Stimulated activated CD4-positive, alpha-beta T cell treated with anti-CD3 and anti-CD28 coated beads, Interleukin-4, amount 100 ng/mL, for 48 hours (primary cell): Measurements from ENCODE around the gene TMEM51.

Source experiments
- DNase-seq, 2 donors: peaks; one replicate each; pipeline ENCODE4 v3.0.0-alpha.2; 2020; ENCODE audit warnings: low read depth in 2 of 2

Gene TMEM51

GRCh38 chr1:15196807-15197530, 43.4 kb downstream of the TMEM51 start:
- no peak for DNase-seq

DNA sequence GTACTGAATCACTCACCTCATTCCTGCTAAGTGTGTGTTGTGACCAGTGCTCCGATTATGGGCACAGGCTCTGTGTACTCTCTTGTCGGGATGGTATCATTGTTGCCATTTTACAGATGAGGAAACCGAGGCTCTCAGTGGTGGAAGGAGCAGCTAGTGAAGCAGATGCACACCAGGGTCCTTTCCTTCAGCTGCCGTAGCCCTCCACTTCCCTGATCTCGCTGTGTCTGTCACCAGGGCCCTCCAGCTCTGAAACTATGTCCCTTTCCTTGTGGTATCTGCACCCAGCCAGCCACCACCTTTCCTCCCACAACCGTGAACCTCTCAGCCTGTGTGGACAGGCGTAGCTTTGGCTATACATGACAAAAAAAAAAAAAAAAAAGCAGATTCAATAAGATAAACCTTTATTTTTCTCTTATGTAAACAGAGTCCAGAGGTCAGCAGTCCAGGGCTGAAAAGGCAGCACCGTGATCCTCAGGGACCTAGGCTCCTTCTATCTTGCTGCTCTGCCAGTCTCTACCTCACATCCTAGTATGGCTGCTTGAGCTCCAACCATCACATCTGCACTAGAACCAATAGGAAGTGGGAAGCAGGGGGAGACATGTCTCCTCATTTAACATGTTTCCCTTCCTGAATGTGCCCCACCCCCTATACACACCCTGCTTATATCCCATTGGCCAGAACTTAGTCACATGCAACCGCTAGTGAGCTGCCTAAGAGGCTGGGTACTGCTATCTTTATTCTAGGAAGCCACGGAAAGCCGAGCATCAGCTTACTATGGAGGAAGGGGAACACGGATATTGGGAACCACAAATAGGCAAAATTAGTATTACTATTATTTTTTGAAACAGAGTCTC, 44.3 kb downstream of the TMEM51 start:
- no peak for DNase-seq

DNA sequence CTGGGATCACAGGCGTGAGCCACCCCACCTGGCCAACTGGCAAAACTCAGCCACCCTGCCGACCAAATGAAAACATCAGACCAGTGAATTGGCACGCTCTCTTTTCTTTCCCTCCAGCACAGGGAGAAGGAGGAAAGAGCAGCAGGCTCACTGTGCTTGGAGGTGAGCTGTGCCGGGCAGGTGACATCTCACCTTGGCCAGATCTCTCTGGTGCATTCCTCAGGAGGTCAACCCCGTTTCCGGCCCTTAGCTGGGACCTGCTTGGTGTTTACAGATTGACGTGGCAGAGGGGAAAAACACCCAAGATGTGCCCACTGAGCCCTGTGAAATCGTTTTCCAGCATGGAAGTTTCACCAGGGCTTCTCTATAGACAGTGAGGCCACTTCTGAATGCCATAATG, 45.1 kb downstream of the TMEM51 start:
- DNase-seq, result no peak

DNA sequence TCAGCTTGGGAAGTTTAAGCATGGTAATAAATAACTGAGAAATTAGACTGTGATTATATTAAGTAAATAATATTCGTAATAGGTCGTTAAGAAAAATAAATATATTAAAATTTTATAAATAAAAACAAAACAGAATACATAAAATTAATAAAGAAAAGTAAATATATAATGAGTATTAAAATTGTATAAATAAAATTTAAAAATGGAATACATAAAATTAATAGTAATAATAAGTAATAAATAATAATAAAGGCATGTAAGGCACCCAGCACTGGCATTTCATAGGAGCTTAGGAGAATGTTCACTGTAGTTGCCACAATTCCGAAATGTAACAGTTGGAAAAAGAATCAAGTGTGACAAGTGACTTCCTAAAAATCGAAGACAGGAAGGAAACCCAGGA, 47.7 kb downstream of the TMEM51 start:
- DNase-seq, result no peak

DNA sequence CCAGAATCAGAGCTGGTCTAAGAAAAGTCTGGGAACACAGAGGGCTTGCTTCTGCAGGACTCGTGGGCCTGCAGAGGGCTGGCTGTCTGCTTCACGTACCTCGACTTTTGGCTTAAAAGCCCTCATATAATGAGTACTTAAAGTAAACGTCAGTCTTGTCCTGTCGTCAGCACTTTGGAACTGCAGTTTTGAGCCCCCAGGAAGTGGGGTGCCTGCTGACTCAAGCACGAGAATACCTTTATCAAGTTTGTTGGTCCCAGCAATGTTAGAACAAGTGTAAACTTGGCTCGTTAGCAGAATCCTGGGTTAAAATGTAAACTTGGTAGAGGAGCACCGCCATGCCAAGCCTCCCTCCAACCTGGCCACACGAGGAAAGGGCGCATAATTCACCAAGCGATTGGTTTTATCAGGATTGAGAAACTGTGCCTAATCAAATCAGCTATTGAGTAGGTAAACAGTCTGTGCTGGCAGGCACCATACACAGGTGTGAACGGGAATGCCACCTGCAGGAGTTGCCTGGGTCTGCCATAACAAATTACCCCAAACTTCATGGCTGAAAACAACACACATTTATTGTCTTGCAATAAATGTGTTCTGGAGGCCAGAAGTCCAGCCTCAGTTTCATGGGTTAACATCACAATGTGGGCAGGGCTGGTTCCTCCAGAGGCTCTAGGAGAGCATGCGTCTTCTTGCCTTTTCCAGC, 48.5 kb downstream of the TMEM51 start:
- no peak for DNase-seq

GRCh38 chr1:15204931-15205330, 51.4 kb downstream of the TMEM51 start:
- no peak for DNase-seq

- DNase-seq, result no peak
Measured at GRCh38 chr1:15205586-15206346, 52.2 kb downstream of the TMEM51 start.

- no peak for DNase-seq
Measured at GRCh38 chr1:15206418-15207030, 53.0 kb downstream of the TMEM51 start.

GRCh38 chr1:15207031-15207828, 53.7 kb downstream of the TMEM51 start:
- no peak for DNase-seq

- no peak for DNase-seq
Measured at GRCh38 chr1:15207829-15208429, 54.4 kb downstream of the TMEM51 start.

GRCh38 chr1:15210651-15211375, 57.3 kb downstream of the TMEM51 start:
- no peak for DNase-seq

DNA sequence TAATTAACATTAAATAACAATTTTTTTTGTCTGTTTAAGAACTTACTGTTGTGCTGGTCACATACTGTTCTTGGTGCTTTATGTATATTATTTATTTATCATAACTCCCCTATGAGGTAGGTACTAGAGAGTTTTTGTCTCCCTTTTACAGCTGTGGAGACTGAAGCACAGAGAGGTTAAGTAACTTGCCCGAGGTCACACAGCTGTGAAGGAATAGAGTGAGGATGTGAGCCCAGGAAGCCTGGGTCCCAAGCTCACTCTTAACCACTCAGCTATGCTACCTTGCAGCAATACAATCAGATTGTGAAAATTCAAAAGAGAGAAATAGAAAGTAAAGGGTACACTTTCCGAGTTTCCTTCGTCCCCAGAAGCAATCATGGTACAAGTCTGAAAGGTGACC, 57.9 kb downstream of the TMEM51 start:
- DNase-seq, result no peak

GRCh38 chr1:15212216-15212953, 58.8 kb downstream of the TMEM51 start:
- DNase-seq, result no peak

DNA sequence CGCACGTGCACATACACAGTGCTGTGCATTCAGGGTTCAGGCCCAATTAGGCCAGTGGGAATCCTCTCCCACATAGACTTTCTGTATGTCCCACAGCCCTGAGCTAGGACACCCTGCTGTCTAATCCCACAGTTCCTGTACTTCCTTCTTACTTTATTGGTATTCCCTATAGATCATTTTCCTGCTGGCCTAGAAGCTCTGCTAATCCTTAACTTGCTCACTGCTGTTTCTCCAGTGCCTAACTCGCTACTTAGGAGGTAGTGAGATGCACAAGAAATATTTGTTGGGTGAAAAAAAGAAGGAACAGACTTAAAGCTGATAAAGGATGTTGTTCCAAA, 59.4 kb downstream of the TMEM51 start:
- no peak for DNase-seq

GRCh38 chr1:15213341-15213821, 59.8 kb downstream of the TMEM51 start:
- DNase-seq, result no peak

GRCh38 chr1:15214527-15214926, 61.0 kb downstream of the TMEM51 start:
- no peak for DNase-seq

DNA sequence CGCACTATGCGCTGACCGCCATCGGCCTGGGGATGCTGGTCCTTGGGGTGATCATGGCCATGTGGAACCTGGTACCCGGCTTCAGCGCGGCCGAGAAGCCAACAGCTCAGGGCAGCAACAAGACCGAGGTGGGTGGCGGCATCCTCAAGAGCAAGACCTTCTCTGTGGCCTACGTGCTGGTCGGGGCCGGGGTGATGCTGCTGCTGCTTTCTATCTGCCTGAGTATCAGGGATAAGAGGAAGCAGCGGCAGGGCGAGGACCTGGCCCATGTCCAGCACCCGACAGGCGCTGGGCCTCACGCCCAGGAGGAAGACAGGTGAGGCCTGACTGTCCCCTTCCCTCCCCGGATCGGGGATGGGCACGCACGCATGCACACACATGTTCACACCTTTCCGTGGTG, 61.6 kb downstream of the TMEM51 start:
- no peak for DNase-seq

GRCh38 chr1:15217654-15218053, 64.1 kb downstream of the TMEM51 start:
- no peak for DNase-seq
